ENCODE measurements around the gene SURF4.

Gene SURF4

DNA sequence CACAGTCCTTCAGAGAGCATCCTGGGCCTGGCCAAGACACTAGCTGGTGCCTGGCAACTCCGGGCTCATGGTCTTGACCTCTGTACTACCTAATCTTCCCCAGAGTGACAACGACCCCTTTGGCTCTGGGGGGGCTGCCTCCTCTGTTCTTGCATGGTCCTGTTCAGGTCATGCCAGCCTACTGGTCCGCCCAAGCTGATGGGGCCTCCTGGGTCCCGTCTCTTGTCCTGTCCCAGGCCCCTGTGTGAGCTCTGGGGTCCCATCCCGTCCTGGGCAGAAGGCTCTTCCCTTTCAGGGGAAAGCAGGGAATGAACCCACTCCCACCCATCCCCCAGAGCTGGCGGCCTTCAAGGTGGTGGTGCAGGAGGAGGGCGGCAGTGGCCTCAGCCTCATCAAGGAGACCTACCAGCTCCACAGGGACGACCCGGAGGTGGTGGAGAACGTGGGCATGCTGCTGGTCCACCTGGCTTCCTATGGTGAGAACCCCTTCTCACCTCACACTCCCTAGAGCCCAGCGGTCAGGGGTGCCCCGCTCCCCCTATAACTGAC, 28.7 kb upstream of the SURF4 start:
- DNase-seq (ENCODE audit: low read depth in 2 of 2): no peak
- H3K4me3 ChIP-seq (replicated peaks in 1 of 2; ENCODE audit: low read depth in 2 of 2, low read length in 2 of 2): no peak overlapping the region
- TF ChIP-seq, protein P1, sequence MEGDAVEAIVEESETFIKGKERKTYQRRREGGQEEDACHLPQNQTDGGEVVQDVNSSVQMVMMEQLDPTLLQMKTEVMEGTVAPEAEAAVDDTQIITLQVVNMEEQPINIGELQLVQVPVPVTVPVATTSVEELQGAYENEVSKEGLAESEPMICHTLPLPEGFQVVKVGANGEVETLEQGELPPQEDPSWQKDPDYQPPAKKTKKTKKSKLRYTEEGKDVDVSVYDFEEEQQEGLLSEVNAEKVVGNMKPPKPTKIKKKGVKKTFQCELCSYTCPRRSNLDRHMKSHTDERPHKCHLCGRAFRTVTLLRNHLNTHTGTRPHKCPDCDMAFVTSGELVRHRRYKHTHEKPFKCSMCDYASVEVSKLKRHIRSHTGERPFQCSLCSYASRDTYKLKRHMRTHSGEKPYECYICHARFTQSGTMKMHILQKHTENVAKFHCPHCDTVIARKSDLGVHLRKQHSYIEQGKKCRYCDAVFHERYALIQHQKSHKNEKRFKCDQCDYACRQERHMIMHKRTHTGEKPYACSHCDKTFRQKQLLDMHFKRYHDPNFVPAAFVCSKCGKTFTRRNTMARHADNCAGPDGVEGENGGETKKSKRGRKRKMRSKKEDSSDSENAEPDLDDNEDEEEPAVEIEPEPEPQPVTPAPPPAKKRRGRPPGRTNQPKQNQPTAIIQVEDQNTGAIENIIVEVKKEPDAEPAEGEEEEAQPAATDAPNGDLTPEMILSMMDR (IDR thresholded peaks at IDR 0.05; ENCODE audit: low read depth, low read length): no peak

- DNase-seq (ENCODE audit: low read depth in 2 of 2): peak; percentile 18 to 19
- H3K4me3 ChIP-seq (replicated peaks in 1 of 2; ENCODE audit: low read depth in 2 of 2, low read length in 2 of 2): no peak overlapping the region
- TF ChIP-seq, protein P1 (IDR thresholded peaks at IDR 0.05; ENCODE audit: low read depth, low read length): peak; percentile 54
Observed at GRCh38 chr9:133403766-133404453, 28.1 kb upstream of the SURF4 start.

- DNase-seq (ENCODE audit: low read depth in 2 of 2): no peak
- H3K4me3 ChIP-seq (replicated peaks in 1 of 2; ENCODE audit: low read depth in 2 of 2, low read length in 2 of 2): no peak overlapping the region
- TF ChIP-seq, protein P1 (IDR thresholded peaks at IDR 0.05; ENCODE audit: low read depth, low read length): no peak
Observed at GRCh38 chr9:133402689-133403088, 26.8 kb upstream of the SURF4 start.

DNA sequence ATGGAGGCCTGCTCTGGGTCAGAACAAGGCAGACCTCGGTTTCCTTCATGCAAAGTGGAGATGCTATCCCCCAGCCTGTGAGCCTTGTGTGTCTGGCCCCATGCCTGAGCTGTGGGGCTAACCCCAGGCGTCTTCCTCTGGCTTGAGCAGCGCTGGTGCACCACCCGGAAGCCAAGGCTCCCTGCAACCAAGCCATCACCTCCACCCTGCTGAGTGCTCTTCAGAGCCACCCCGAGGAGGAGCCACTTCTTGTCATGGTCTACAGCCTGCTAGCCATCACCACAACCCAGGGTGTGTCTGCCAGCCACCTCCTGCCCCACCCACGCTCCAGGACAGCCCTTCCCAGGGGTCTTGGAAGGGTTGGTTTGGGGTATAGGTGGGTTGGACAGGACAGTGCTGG, 25.7 kb upstream of the SURF4 start:
- TF ChIP-seq, protein P1 (IDR thresholded peaks at IDR 0.05; ENCODE audit: low read depth, low read length): no peak
- DNase-seq (ENCODE audit: low read depth in 2 of 2): no peak
- H3K4me3 ChIP-seq (replicated peaks in 1 of 2; ENCODE audit: low read depth in 2 of 2, low read length in 2 of 2): no peak overlapping the region

DNA sequence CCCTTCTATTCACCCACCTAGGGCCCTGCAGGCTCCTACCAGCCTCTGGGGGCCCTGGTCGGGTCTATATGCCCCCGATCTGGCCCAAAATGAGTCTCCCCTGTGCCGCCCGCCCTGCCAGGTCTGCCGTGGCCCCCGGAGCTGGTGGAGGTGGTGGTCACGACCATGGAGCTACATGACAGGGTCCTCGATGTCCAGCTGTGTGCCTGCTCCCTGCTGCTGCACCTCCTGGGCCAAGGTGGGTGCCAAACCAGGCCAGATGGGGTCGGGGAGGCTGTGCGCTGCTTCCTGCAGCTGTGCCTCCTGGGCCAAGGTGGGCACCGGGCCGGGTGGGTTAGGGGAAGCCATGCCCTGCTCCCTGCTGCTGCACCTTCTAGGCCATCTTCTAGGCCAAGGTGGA, 24.4 kb upstream of the SURF4 start:
- TF ChIP-seq, protein P1 (IDR thresholded peaks at IDR 0.05; ENCODE audit: low read depth, low read length): no peak
- DNase-seq (ENCODE audit: low read depth in 2 of 2): no peak
- H3K4me3 ChIP-seq (replicated peaks in 1 of 2; ENCODE audit: low read depth in 2 of 2, low read length in 2 of 2): no peak overlapping the region

GRCh38 chr9:133397895-133398294, 22.0 kb upstream of the SURF4 start:
- H3K4me3 ChIP-seq (replicated peaks in 1 of 2; ENCODE audit: low read depth in 2 of 2, low read length in 2 of 2): no peak overlapping the region
- DNase-seq (ENCODE audit: low read depth in 2 of 2): no peak
- TF ChIP-seq, protein P1 (IDR thresholded peaks at IDR 0.05; ENCODE audit: low read depth, low read length): no peak
